IMR-90 (cell line): ENCODE data around the gene ACSS3. TPM values are rescaled to one million over a fixed set of nuclear protein-coding genes. Genes with fewer than 3 reads are reported as not detected.

Experiments used
- ATAC-seq: fragments of 200-7000 bp; cut with Tn5 transposase; 2 replicates; pipeline ENCODE4 v1.9.1; 2020; ENCODE audit warnings: low read depth, mild to moderate bottlenecking, moderate library complexity
- BruUV-seq: library from RNA; stranded (reverse); fragments of 400-500 nt; replicated peaks from 2 replicates; lab custom pipeline; 2021; lab: Mats Ljungman, UMichigan
- CTCF ChIA-PET: fragments of 300-600 bp; formaldehyde crosslinking; extraction: SDS; loops from one replicate; lab custom pipeline; 2021; ENCODE audit warnings: antibody characterized with exemption; lab: Yijun Ruan, JAX
- POLR2A ChIA-PET: fragments of 300-600 bp; sonication (Branson Sonifier 250); formaldehyde crosslinking; loops from one replicate; lab custom pipeline; 2022; ENCODE audit warnings: antibody characterized with exemption; ENCODE audit not compliant: unreplicated experiment; lab: Charles Lee
- DNase-seq: peaks from one replicate; pipeline ENCODE4 v3.0.0; 2013
- H2AFZ ChIP-seq: replicated peaks from 2 replicates; pipeline ENCODE3; 2013; ENCODE audit warnings: low read length, mild to moderate bottlenecking; ENCODE audit not compliant: poor library complexity
- H2AK5ac ChIP-seq: 2 replicates; pipeline ENCODE4 v1.6.1; 2013; ENCODE audit warnings: low read depth, low read length, inconsistent platforms
- H2AK9ac ChIP-seq: replicated peaks from 2 replicates; pipeline ENCODE3; 2013; ENCODE audit warnings: mild to moderate bottlenecking, low read depth, low read length, moderate library complexity; ENCODE audit not compliant: poor library complexity
- H2BK120ac ChIP-seq: 2 replicates; pipeline ENCODE4 v1.6.1; 2013; ENCODE audit warnings: low read depth, low read length, inconsistent platforms
- H2BK15ac ChIP-seq: 3 replicates; pipeline ENCODE4 v1.6.1; 2013; ENCODE audit warnings: low read depth, low read length, inconsistent platforms
- H2BK20ac ChIP-seq: 2 replicates; pipeline ENCODE4 v1.6.1; 2013; ENCODE audit warnings: low read depth, mild to moderate bottlenecking, inconsistent platforms, low read length, moderate library complexity
- H2BK5ac ChIP-seq: 2 replicates; pipeline ENCODE4 v1.6.1; 2013; ENCODE audit warnings: mild to moderate bottlenecking, low read depth, low read length, inconsistent platforms; ENCODE audit not compliant: poor library complexity, severe bottlenecking
- H3K14ac ChIP-seq: replicated peaks from 2 replicates; pipeline ENCODE4 v1.6.1; 2013; ENCODE audit warnings: low read depth, low read length, inconsistent platforms
- H3K18ac ChIP-seq: 2 replicates; pipeline ENCODE4 v1.6.1; 2013; ENCODE audit warnings: low read depth, low read length, control low read depth
- H3K23ac ChIP-seq: 2 replicates; pipeline ENCODE4 v1.6.1; 2013; ENCODE audit warnings: low read depth, low read length, inconsistent platforms
- H3K27ac ChIP-seq: 2 replicates; pipeline ENCODE4 v1.5.1; 2013; ENCODE audit warnings: mild to moderate bottlenecking, control low read depth, low read length; ENCODE audit not compliant: insufficient read depth
- H3K27me3 ChIP-seq: 2 replicates; pipeline ENCODE4 v1.6.1; 2013; ENCODE audit warnings: low read length; ENCODE audit not compliant: control insufficient read depth, insufficient read depth
- H3K36me3 ChIP-seq: 2 replicates; pipeline ENCODE4 v1.6.1; 2013; ENCODE audit warnings: low read length, mixed read lengths; ENCODE audit not compliant: control insufficient read depth, insufficient read depth
- H3K4ac ChIP-seq: 2 replicates; pipeline ENCODE4 v1.6.1; 2013; ENCODE audit warnings: low read depth, low read length, inconsistent platforms
- H3K4me1 ChIP-seq: 2 replicates; pipeline ENCODE4 v1.6.1; 2013; ENCODE audit warnings: low read length, mixed read lengths; ENCODE audit not compliant: control insufficient read depth, insufficient read depth
- H3K4me2 ChIP-seq: 2 replicates; pipeline ENCODE4 v1.6.1; 2013; ENCODE audit warnings: low read depth, mild to moderate bottlenecking, control low read depth, low read length, moderate library complexity
- H3K4me3 ChIP-seq: 2 replicates; pipeline ENCODE4 v1.5.1; 2013; ENCODE audit warnings: low read depth, mild to moderate bottlenecking, control low read depth, low read length, moderate library complexity; ENCODE audit not compliant: insufficient read depth
- H3K56ac ChIP-seq: 2 replicates; pipeline ENCODE4 v1.6.1; 2013; ENCODE audit warnings: low read length, inconsistent platforms; ENCODE audit not compliant: insufficient read depth; ENCODE audit errors: extremely low read depth
- H3K79me1 ChIP-seq, 2 experiments: 2 replicates each; pipeline ENCODE4 v1.6.1; 2013; ENCODE audit warnings: low read length in 2 of 2, inconsistent platforms in 1 of 2, low read depth in 1 of 2
- H3K9ac ChIP-seq: 2 replicates; pipeline ENCODE4 v1.6.1; 2013; ENCODE audit warnings: low read depth, low read length, control low read depth
- H3K9me1 ChIP-seq: 2 replicates; pipeline ENCODE4 v1.6.1; 2013; ENCODE audit warnings: low read length, inconsistent platforms; ENCODE audit not compliant: insufficient read depth
- H3K9me3 ChIP-seq: 2 replicates; pipeline ENCODE4 v1.6.1; 2013; ENCODE audit warnings: low read length; ENCODE audit not compliant: control insufficient read depth, insufficient read depth
- H4K20me1 ChIP-seq: 2 replicates; pipeline ENCODE4 v1.6.1; 2013; ENCODE audit warnings: low read length, inconsistent platforms; ENCODE audit not compliant: insufficient read depth
- H4K5ac ChIP-seq: 2 replicates; pipeline ENCODE4 v1.6.1; 2013; ENCODE audit warnings: mild to moderate bottlenecking, low read depth, low read length, control low read depth
- H4K8ac ChIP-seq, 2 experiments: 2 replicates each; pipeline ENCODE4 v1.6.1; 2013; ENCODE audit warnings: low read depth in 2 of 2, low read length in 2 of 2, control low read depth in 1 of 2, inconsistent platforms in 1 of 2
- H4K91ac ChIP-seq: 2 replicates; pipeline ENCODE4 v1.6.1; 2013; ENCODE audit warnings: low read depth, low read length, inconsistent platforms; ENCODE audit not compliant: insufficient read depth
- BHLHE40 ChIP-seq: fragments of 150-350 bp; IDR thresholded peaks from 2 replicates; pipeline ENCODE4 v1.6.1; 2016; ENCODE audit warnings: mild to moderate bottlenecking, low read depth, low read length
- CEBPB ChIP-seq: IDR thresholded peaks from 2 replicates; pipeline ENCODE4 v1.6.1; 2012; ENCODE audit warnings: low read depth, low read length, improper control_type of control experiment
- CHD1 ChIP-seq: IDR thresholded peaks from 2 replicates; pipeline ENCODE4 v1.6.1; 2012; ENCODE audit warnings: low read depth, low read length, improper control_type of control experiment
- CTCF ChIP-seq: conservative IDR thresholded peaks from 2 replicates; pipeline ENCODE4 v1.5.1; 2012; ENCODE audit warnings: mild to moderate bottlenecking, low read depth, low read length, improper control_type of control experiment
- ELK1 ChIP-seq: fragments of 150-350 bp; IDR thresholded peaks from 2 replicates; pipeline ENCODE4 v1.6.1; 2016; ENCODE audit warnings: low read depth, mild to moderate bottlenecking, low read length, moderate library complexity, borderline replicate concordance
- FOS ChIP-seq: fragments of 150-350 bp; IDR thresholded peaks from 2 replicates; pipeline ENCODE4 v1.6.1; 2016; ENCODE audit warnings: low read depth, low read length
- MXI1 ChIP-seq: IDR thresholded peaks from 2 replicates; pipeline ENCODE4 v1.6.1; 2012; ENCODE audit warnings: low read depth, mild to moderate bottlenecking, low read length, moderate library complexity, borderline replicate concordance
- NFE2L2 ChIP-seq: fragments of 150-350 bp; IDR thresholded peaks from 2 replicates; pipeline ENCODE4 v1.6.1; 2016; ENCODE audit warnings: low read depth, mild to moderate bottlenecking, low read length
- POLR2A ChIP-seq: IDR thresholded peaks from 2 replicates; pipeline ENCODE4 v1.6.1; 2012; ENCODE audit warnings: mild to moderate bottlenecking, low read depth, low read length
- RAD21 ChIP-seq: IDR thresholded peaks from 2 replicates; pipeline ENCODE4 v1.6.1; 2012; ENCODE audit warnings: low read length, improper control_type of control experiment
- RCOR1 ChIP-seq: IDR thresholded peaks from 2 replicates; pipeline ENCODE4 v1.6.1; 2012; ENCODE audit warnings: mild to moderate bottlenecking, low read length, improper control_type of control experiment; ENCODE audit not compliant: insufficient replicate concordance
- RFX5 ChIP-seq: IDR thresholded peaks from 2 replicates; pipeline ENCODE4 v1.8.0; 2012; ENCODE audit warnings: low read depth, mild to moderate bottlenecking, low read length, moderate library complexity
- SMC3 ChIP-seq: fragments of 150-350 bp; IDR thresholded peaks from 2 replicates; pipeline ENCODE4 v1.6.1; 2016; ENCODE audit warnings: low read depth, mild to moderate bottlenecking, antibody characterized with exemption, low read length, moderate library complexity
- USF2 ChIP-seq: fragments of 150-350 bp; IDR thresholded peaks from 2 replicates; pipeline ENCODE4 v1.6.1; 2017; ENCODE audit warnings: mild to moderate bottlenecking, antibody characterized with exemption, low read length, low read depth
- WGBS, 2 experiments: methylation state at CpG; one replicate each; pipeline versions ENCODE4 v1.1.5 to v1.1.7; 2013; ENCODE audit warnings: missing lambda C conversion rate in 2 of 2; ENCODE audit not compliant: insufficient read length in 1 of 2; ENCODE audit errors: extremely low coverage in 2 of 2; 5-methylcytosine and 5-hydroxymethylcytosine counted together
- dilution Hi-C: fragments of 300-500 bp; cut with HindIII; formaldehyde crosslinking; loops from one replicate; pipeline ENCODE4 v1.14.3; 2018; ENCODE audit warnings: low sequenced_read_pairs; ENCODE audit not compliant: unreplicated experiment
- in situ Hi-C: fragments of 300-500 bp; cut with MboI; formaldehyde crosslinking; loops from 3 replicates; pipeline ENCODE4 v1.14.3; 2019; ENCODE audit warnings: low sequenced_read_pairs, inconsistent platforms, mixed read lengths
- intact Hi-C: fragments of 100-400 bp; cut with micrococcal nuclease; formaldehyde crosslinking; loops from 2 replicates; pipeline ENCODE4 v1.10.0; 2022
- polyA plus RNA-seq, 3 experiments: library from polyadenylated mRNA; depleted of rRNA; stranded (reverse); fragments of >200 nt; gene quantifications; 2 replicates each; pipeline ENCODE4 v1.2.3, GENCODE V29; 2012; ENCODE audit warnings: low replicate concordance in 1 of 3
- total RNA-seq: library from RNA; depleted of rRNA; stranded (reverse); fragments of >200 nt; gene quantifications from 2 replicates; pipeline ENCODE4 v1.2.3, GENCODE V29; 2012

The ACSS3 gene
- total and polyA plus RNA-seq, 2 of the 4 experiments (the other 2 are of a cell fraction), result 0.84 to 2.0 TPM

- CTCF ChIA-PET, result no interaction called here
- H2AK5ac ChIP-seq, result no peak overlapping the region
Measured at GRCh38 chr12:81274637-81275529, 197.0 kb downstream of the ACSS3 start.

More at GRCh38 chr12:81274637-81275529, 197.0 kb downstream of the ACSS3 start:
- WGBS, 2 experiments, result 50% methylated on average over 2 of the region's 8 CpGs; no CpG with 5 or more reads in 1 of the 2 experiments
- no peak for TF ChIP-seq USF2
- TF ChIP-seq MXI1, result no peak
- no peak for TF ChIP-seq BHLHE40
- no peak for TF ChIP-seq CHD1
- TF ChIP-seq NFE2L2, result no peak
- TF ChIP-seq RAD21, result no peak
- TF ChIP-seq POLR2A, result no peak
- no peak for TF ChIP-seq ELK1
- no peak for TF ChIP-seq RCOR1
- no peak for TF ChIP-seq SMC3
- no peak for TF ChIP-seq CEBPB
- TF ChIP-seq FOS, result no peak
- no peak for TF ChIP-seq RFX5
- TF ChIP-seq CTCF, result no peak
- H3K9ac ChIP-seq, result no peak overlapping the region
- no peaks in the 10 kb centered on the region for H3K27me3 ChIP-seq
- POLR2A ChIA-PET, result no interaction called here
- no peak overlapping the region for H4K91ac ChIP-seq
- no peaks in the 10 kb centered on the region for H3K9me1 ChIP-seq
- H3K14ac ChIP-seq, result no peak overlapping the region
- no peak for DNase-seq
- no peaks in the 10 kb centered on the region for H3K36me3 ChIP-seq
- H2BK120ac ChIP-seq, result no peak overlapping the region
- H3K4me2 ChIP-seq, result no peak overlapping the region
- H3K9me3 ChIP-seq, result no peaks in the 10 kb centered on the region
- no TSS peak for BruUV-seq
- no peak overlapping the region for H2BK15ac ChIP-seq
- H3K23ac ChIP-seq, result no peak overlapping the region
- H2AK9ac ChIP-seq, result no peak overlapping the region
- H3K4me1 ChIP-seq, result no peaks in the 10 kb centered on the region
- H2BK20ac ChIP-seq, result no peak overlapping the region
- no peak overlapping the region for H3K4ac ChIP-seq
- no peak overlapping the region for H4K8ac ChIP-seq
- H3K18ac ChIP-seq, result no peak overlapping the region
- H3K79me1 ChIP-seq, result no peaks in the 10 kb centered on the region
- intact Hi-C loops (no loop called here), dilution Hi-C loops (no loop called here), in situ Hi-C loops (loop anchor here (25.0 kb wide), 1 partner anchor 863 kb away; no protein-coding TSS in a partner anchor)
- no peak overlapping the region for H3K56ac ChIP-seq
- H2AFZ ChIP-seq, result no peak overlapping the region
- H4K20me1 ChIP-seq, result no peaks in the 10 kb centered on the region
- no peak overlapping the region for H2BK5ac ChIP-seq
- H3K27ac ChIP-seq, result no peak overlapping the region
- no peak overlapping the region for H4K5ac ChIP-seq
- ATAC-seq, result no peak
- H3K4me3 ChIP-seq, result no peak overlapping the region
